Liver (tissue), 3 donors: Measurements from ENCODE around the gene PPP1R1B.

Experiments used
- ATF3 ChIP-seq: IDR thresholded peaks from 2 replicates; pipeline ENCODE4 v1.6.1; 2016; ENCODE audit warnings: antibody characterized with exemption
- CTCF ChIP-seq: fragments of 150-350 bp; IDR thresholded peaks from 2 replicates; pipeline ENCODE4 v1.5.1; 2017; ENCODE audit warnings: improper control_type of control experiment, low read depth, low read length; ENCODE audit not compliant: missing input control
- FOXA1 ChIP-seq: IDR thresholded peaks from 2 replicates; pipeline ENCODE4 v1.6.1; 2016; ENCODE audit warnings: antibody characterized with exemption
- GABPA ChIP-seq, 2 donors: IDR thresholded peaks in 1 of 2; conservative IDR thresholded peaks in 1 of 2; 2 replicates each; pipeline ENCODE4 v1.6.1; 2016; ENCODE audit warnings: antibody characterized with exemption in 2 of 2, mild to moderate bottlenecking in 1 of 2, moderate library complexity in 1 of 2
- HNF4G ChIP-seq: IDR thresholded peaks from 2 replicates; pipeline ENCODE4 v1.6.1; 2016; ENCODE audit warnings: antibody characterized with exemption
- JUND ChIP-seq, 2 donors: IDR thresholded peaks; 2 replicates each; pipeline ENCODE4 v1.6.1; 2016; ENCODE audit warnings: antibody characterized with exemption in 2 of 2
- MAX ChIP-seq: IDR thresholded peaks from 2 replicates; pipeline ENCODE4 v1.6.1; 2016; ENCODE audit warnings: antibody characterized with exemption
- RAD21 ChIP-seq, 2 donors: IDR thresholded peaks; 2 replicates each; pipeline ENCODE4 v1.6.1; 2016; ENCODE audit warnings: antibody characterized with exemption in 2 of 2, mild to moderate bottlenecking in 2 of 2
- TAF1 ChIP-seq: conservative IDR thresholded peaks from 2 replicates; pipeline ENCODE4 v1.6.1; 2016; ENCODE audit warnings: antibody characterized with exemption, mild to moderate bottlenecking
- YY1 ChIP-seq: IDR thresholded peaks from 2 replicates; pipeline ENCODE4 v1.6.1; 2016; ENCODE audit warnings: antibody characterized with exemption, mild to moderate bottlenecking
- donor health status: healthy.
- donor health status: healthy.

GRCh38 chr17:39683295-39683939 lies 56.7 kb downstream of the PPP1R1B start:
- TF ChIP-seq FOXA1 (no peak), CTCF (no peak), JUND (IDR thresholded peaks at IDR 0.05) (no peak), RAD21 (IDR thresholded peaks at IDR 0.05) (no peak), TAF1 (no peak), YY1 (no peak), GABPA (IDR thresholded peaks at IDR 0.05 in 1 of 2, conservative IDR thresholded peaks at IDR 0.05 in 1 of 2) (no peak), HNF4G (no peak), MAX (no peak), ATF3 (no peak)
